ENCODE data around the gene ARSG.

Gene ARSG

DNA sequence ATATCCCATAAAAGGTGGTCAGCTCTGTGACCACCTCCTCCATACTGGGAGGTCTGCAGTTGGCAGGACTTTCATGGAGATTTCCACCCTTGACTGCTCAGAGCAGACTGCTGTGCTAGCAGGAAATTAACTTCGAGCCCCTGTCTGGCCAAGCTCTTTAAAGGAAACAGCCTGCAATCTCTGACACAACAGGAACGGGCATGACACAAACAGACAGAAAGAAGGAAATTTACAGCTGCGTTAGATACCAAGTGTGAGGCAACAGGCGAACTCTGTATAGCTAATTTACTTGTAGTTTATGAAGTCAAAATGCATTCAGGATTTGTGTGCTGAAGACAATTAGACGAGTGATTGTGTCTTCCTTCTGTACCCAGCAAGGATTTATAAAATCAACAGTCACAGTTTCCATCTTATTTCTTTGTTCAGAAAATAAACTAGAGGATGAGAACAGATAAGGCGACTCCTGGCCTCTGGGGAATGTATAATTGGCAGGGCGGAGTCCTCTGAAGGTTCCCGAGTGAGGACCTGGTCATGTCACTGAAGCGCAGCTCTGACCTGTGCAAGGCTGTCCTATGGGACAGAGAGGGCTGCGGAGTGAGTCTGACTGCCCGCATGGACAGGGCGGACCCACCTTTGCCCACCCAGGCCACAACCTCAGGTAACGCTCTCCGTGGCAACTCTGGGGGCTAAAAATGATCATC is 149.9 kb downstream of the ARSG start:
- FAIRE-seq (no peak), DNase-seq (ENCODE audit: insufficient read length, low spot score) (no peak)

DNA sequence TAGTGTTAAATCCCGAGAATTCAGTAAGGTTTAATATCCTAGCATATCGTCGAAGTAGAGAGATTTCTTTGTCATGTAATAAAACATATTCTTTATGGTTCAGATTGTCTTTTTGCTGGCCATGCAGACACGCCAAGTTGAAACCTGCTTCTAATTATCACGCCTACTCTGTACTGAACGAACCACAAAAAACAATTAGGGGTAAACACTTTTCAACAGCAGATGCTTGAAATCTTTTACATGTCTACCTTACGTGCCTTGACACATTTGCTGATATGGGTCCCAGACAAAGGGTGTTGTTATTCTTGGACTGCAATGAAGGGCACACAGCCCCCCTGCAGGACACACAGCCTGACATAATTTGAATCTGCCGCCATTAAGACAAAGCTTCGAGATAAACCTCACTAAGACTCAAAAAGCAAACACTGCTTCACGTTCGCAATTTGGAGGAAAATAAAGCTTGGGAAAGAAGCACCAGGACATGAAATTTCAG is 152.7 kb downstream of the ARSG start:
- no peak for FAIRE-seq
- no peak for DNase-seq (ENCODE audit: insufficient read length, low spot score)

GRCh38 chr17:68445671-68446070 is 154.4 kb downstream of the ARSG start:
- DNase-seq (ENCODE audit: insufficient read length, low spot score): no peak
- FAIRE-seq: no peak

DNA sequence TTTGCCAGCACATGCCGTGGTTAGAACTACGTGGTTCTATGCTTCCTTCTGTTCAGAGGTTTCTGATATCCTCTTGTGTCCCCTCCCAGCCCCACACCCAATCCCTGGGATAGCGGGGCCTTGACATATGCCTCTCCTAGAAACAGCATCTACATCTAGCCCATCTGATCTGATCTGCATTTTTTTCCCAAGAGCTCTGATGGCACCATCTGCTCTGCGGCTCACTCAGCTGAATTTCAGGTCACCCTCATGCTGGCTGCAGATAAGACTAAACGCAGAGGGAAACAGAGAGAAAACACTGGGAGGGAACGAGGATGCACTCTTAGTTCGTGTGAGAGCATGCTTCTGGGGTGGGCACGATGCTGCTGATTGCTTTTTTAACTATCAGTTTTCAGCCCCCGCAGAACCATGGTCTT is 155.3 kb downstream of the ARSG start:
- DNase-seq (ENCODE audit: insufficient read length, low spot score): no peak
- no peak for FAIRE-seq

GRCh38 chr17:68449021-68449739 is 157.9 kb downstream of the ARSG start:
- DNase-seq (ENCODE audit: insufficient read length, low spot score) (no peak), FAIRE-seq (no peak)

- DNase-seq (ENCODE audit: insufficient read length, low spot score) (no peak), FAIRE-seq (no peak)
Measured at GRCh38 chr17:68450391-68450790, 159.1 kb downstream of the ARSG start.

DNA sequence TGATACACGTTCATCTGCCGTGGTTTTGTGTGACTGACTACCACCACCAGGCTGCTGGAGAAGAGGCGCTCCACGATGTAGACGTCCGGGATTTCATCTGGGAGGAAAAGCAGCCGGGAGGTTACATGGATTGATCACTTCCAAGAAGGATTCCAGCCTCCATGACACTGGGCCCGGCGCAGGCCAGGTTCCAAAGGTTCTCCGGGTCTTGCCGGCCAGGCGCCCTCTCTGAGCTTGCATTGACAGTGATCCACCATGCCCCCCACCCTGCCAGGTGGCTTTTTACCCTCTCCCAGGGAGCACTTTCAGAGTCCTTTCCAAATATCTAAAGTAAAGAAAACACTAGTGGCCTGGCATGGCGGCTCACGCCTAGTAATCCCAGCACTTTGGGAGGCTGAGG is 159.5 kb downstream of the ARSG start:
- FAIRE-seq: no peak

DNA sequence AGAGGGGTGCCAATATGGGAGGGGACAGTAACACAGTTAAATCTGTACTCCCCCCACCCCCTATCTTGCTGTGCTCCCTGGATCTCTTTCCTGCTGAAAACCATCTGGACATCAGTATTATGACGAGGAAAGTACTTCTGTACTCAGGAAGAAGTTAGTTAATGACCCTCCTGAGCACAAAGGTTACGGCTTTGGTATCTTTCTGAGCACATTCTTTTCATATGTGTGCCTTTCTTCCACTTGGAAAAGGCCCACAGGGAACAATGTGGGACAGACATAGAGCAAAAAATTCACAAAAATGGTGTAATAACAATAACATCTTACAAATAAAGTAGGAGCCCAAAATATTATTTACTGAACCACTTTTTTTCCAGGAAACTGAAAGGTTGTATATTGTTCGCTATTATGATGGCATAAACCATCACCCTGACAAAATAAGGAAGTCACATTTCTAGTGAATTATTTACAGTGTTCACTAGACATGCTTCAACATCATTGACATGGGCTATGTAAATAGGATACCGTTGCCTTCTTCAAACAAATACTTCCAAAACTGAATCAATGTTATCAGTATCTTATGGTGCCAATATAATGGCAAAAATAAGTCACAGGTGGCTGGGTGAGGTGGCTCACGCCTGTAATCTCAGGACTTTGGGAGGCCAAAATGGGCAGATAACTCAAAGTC is 160.5 kb downstream of the ARSG start:
- DNase-seq (ENCODE audit: insufficient read length, low spot score) (no peak), FAIRE-seq (no peak)

More for the DNA sequence above, 159.5 kb downstream of the ARSG start:
- no peak for DNase-seq (ENCODE audit: insufficient read length, low spot score)

DNA sequence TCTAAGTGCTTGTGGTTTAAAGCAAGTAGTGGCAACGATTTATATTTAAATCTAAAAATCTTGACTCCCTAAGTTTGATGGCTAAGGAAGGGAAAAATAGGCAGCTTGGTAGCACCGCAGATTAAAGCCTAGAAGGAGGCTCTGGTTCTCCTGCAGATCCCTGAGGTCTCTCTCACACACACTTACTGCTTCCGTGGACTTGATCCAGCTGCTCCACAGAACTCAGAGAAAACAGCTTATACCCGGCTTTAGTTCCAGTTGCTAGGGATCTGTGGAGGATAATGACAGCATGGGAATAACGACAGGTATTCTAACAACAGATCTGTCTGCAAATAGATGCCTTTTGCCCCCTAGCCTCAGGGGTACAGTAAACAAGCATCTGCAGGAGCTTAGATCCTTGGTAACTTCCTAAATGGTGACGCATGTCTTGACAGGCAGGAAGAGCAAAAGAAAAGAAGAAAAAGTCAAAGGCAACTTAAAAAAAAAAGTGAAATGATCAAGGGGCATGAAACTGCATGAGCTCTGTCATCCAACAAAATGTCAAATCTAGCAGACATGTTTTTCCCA is 161.5 kb downstream of the ARSG start:
- FAIRE-seq (no peak), DNase-seq (ENCODE audit: insufficient read length, low spot score) (no peak)

- DNase-seq (ENCODE audit: insufficient read length, low spot score) (no peak), FAIRE-seq (no peak)
Measured at GRCh38 chr17:68453991-68454665, 162.8 kb downstream of the ARSG start.

GRCh38 chr17:68455901-68456338 is 164.6 kb downstream of the ARSG start:
- peak; percentile 44 for FAIRE-seq
- no peak for DNase-seq (ENCODE audit: insufficient read length, low spot score)

- DNase-seq (ENCODE audit: insufficient read length, low spot score): peak; percentile 89
- FAIRE-seq: peak; percentile 90
Measured at GRCh38 chr17:68456339-68457167, 165.3 kb downstream of the ARSG start.

GRCh38 chr17:68457168-68457538 is 165.9 kb downstream of the ARSG start, which contains the start of gene WIPI1:
Gene WIPI1, minus strand, starts transcription at chr17:68457496. Its CDS starts 75 bp downstream, at chr17:68457421.
- FAIRE-seq (no peak), DNase-seq (ENCODE audit: insufficient read length, low spot score) (no peak)

DNA sequence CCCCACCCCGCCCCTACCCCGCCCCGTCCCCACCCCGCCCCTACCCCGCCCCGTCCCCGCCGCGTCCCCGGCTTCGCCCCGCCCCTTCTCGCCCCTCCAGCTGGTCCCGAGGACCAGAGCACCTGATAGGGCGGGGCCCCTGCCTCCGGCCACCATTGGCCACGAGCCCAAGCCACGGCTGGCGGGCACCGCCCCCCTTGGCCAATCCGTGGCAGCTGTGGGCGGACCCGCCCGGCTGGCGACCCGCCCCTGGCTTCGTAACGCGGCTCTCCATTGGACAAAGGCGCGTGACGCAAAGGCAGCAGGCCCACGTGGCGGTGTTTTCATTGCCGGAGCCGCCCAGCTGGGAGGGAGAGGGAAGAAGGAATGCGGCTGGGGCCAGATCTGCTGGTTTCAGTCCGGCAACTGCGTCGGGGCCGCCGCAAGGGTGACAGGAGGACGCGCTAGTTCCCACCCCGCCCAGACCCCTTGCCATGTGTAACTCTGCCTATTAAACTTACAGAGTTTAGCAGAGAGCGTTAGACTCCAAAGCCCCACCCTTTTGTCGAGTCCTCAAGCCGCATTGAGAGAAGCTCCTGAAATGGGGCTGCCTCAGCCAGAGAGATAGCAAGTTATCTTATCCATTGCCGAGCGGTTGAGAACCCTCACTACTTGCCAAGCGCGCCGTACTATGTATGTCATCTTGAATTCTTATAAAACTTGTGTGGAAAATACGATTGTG is 166.4 kb downstream of the ARSG start:
- peak; percentile 98 for DNase-seq (ENCODE audit: insufficient read length, low spot score)
- FAIRE-seq: peak; percentile 98

- FAIRE-seq: no peak
- DNase-seq (ENCODE audit: insufficient read length, low spot score): no peak
Measured at GRCh38 chr17:68458260-68459036, 167.2 kb downstream of the ARSG start.

DNA sequence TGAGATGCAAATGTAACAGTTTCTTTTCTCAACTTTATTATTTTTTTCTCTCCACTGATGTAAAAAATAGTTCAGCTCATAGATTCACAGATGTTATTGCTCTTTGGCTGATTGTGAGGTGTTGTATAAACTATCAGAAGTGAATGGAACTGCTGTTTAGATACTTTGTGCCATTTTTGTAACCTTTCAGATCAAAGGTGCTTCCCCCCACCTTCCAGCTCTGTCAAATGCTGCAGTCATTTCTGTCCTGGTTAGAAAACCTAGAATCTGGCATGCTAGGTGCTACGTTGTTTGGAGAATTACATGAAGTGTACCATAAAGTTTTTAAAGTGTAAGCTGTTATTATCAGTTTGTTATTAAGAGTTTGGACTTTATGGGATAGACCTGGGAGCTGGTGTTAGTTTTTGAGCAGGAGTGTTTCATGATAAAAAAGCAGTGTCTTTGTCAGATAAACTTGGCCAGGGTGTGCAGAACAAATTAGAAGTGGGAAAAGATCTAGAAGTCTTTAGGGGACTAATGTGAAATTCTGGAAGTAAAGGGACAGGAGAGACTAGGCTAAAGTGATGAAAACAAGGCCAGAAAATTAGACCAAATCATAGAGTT is 167.8 kb downstream of the ARSG start:
- FAIRE-seq: no peak

GRCh38 chr17:68460146-68460545 is 168.9 kb downstream of the ARSG start:
- no peak for DNase-seq (ENCODE audit: insufficient read length, low spot score)
- no peak for FAIRE-seq

More for the DNA sequence above, 167.8 kb downstream of the ARSG start:
- DNase-seq (ENCODE audit: insufficient read length, low spot score): no peak

DNA sequence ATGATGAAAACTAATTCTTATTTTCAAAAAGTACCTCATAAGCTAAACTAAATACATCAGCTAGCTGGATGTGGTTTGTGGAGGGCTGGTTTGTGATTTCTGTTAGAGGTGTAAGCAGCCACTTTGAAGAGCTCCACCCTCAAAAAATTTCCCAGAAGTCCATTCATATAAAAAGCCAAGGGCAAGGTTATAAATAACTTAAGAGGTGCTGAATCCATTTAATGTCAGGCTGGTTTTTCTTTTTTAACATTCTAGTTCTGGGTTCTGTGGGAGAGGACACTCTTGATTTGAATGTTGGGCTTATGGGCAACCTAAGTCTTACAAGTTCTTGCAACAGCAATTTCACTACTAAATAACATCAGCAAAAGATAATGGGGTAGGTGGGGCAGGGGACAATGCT is 169.4 kb downstream of the ARSG start:
- FAIRE-seq: no peak

More for the DNA sequence above, 169.4 kb downstream of the ARSG start:
- no peak for DNase-seq (ENCODE audit: insufficient read length, low spot score)

All from HTR-8/SVneo (cell line).